Keratinocyte (primary cell): ENCODE results near the gene RAP2A. TPM values are rescaled to one million over a fixed set of nuclear protein-coding genes. Genes with fewer than 3 reads are reported as not detected.

Experiments
- DNase-seq: peaks from one replicate; pipeline ENCODE4 v3.0.0-alpha.2; 2011; ENCODE audit warnings: low read depth, missing footprints, low spot score
- FAIRE-seq: peaks from 2 replicates; lab custom pipeline; 2011; peaks lifted over from hg19 to GRCh38; lab: Jason Lieb, UNC
- H2AFZ ChIP-seq: 2 replicates; pipeline ENCODE4 v1.6.0; 2012; ENCODE audit warnings: low read length, control low read depth, inconsistent platforms; ENCODE audit not compliant: control insufficient read depth
- H3K27ac ChIP-seq: 2 replicates; pipeline ENCODE4 v1.5.1; 2011; ENCODE audit warnings: low read length; ENCODE audit not compliant: control insufficient read depth, insufficient read depth
- H3K27me3 ChIP-seq: 3 replicates; pipeline ENCODE4 v1.6.0; 2011; ENCODE audit warnings: low read length; ENCODE audit not compliant: control insufficient read depth, insufficient read depth; ENCODE audit errors: extremely low read depth
- H3K36me3 ChIP-seq, 2 experiments: 2 replicates in 1 of 2; 3 replicates in 1 of 2; pipeline ENCODE4 v1.5.1; 2011; ENCODE audit warnings: low read length in 2 of 2, mild to moderate bottlenecking in 1 of 2; ENCODE audit not compliant: control insufficient read depth in 2 of 2, insufficient read depth in 2 of 2; ENCODE audit errors: extremely low read depth in 1 of 2
- H3K4me1 ChIP-seq: 3 replicates; pipeline ENCODE4 v1.5.1; 2011; ENCODE audit warnings: low read length; ENCODE audit not compliant: control insufficient read depth, insufficient read depth; ENCODE audit errors: extremely low read depth
- H3K4me2 ChIP-seq: 3 replicates; pipeline ENCODE4 v1.6.0; 2011; ENCODE audit warnings: low read depth, low read length; ENCODE audit not compliant: control insufficient read depth, insufficient read depth; ENCODE audit errors: extremely low read depth
- H3K4me3 ChIP-seq, 3 experiments: fragments of 200-600 bp in 1 of 3; sonication (generic) in 1 of 3; 2 replicates in 2 of 3; 3 replicates in 1 of 3; pipeline ENCODE4 v1.5.1; 2011 to 2016; ENCODE audit warnings: low read length in 3 of 3, mild to moderate bottlenecking in 3 of 3, control low read depth in 2 of 3, inconsistent platforms in 1 of 3, low read depth in 1 of 3, mixed read lengths in 1 of 3, mixed run types in 1 of 3, moderate library complexity in 1 of 3; ENCODE audit not compliant: control insufficient read depth in 2 of 3, insufficient read depth in 2 of 3; ENCODE audit errors: extremely low read depth in 1 of 3
- H3K79me2 ChIP-seq: 2 replicates; pipeline ENCODE4 v1.6.0; 2012; ENCODE audit warnings: low read length; ENCODE audit not compliant: control insufficient read depth, insufficient read depth
- H3K9ac ChIP-seq: 3 replicates; pipeline ENCODE4 v1.6.0; 2011; ENCODE audit warnings: low read length; ENCODE audit not compliant: control insufficient read depth, insufficient read depth; ENCODE audit errors: extremely low read depth
- H3K9me1 ChIP-seq: 3 replicates; pipeline ENCODE4 v1.6.0; 2011; ENCODE audit warnings: low read length; ENCODE audit not compliant: control insufficient read depth, insufficient read depth; ENCODE audit errors: extremely low read depth
- H3K9me3 ChIP-seq: 2 replicates; pipeline ENCODE4 v1.5.1; 2012; ENCODE audit warnings: low read depth, low read length; ENCODE audit not compliant: control insufficient read depth
- H4K20me1 ChIP-seq: 3 replicates; pipeline ENCODE4 v1.6.0; 2011; ENCODE audit warnings: low read length; ENCODE audit not compliant: control insufficient read depth, insufficient read depth; ENCODE audit errors: extremely low read depth
- CTCF ChIP-seq, 3 experiments: IDR thresholded peaks in 1 of 3; conservative IDR thresholded peaks in 1 of 3; optimal IDR thresholded peaks in 1 of 3; 2 replicates in 2 of 3; 3 replicates in 1 of 3; pipeline versions ENCODE3 to v1.5.1; 2011; ENCODE audit warnings: low read length in 3 of 3, mild to moderate bottlenecking in 3 of 3, moderate library complexity in 2 of 3, control low read depth in 1 of 3, inconsistent platforms in 1 of 3; ENCODE audit not compliant: insufficient read depth in 2 of 3; ENCODE audit errors: extremely low read depth in 1 of 3
- EZH2 ChIP-seq: IDR thresholded peaks from one replicate; pipeline ENCODE4 v1.6.1; 2012; ENCODE audit warnings: inconsistent platforms, mild to moderate bottlenecking, low read length, moderate library complexity
- dilution Hi-C: fragments of 300-500 bp; cut with MboI; formaldehyde crosslinking; loops from one replicate; pipeline ENCODE4 v1.7.0; 2020; ENCODE audit warnings: low sequenced_read_pairs; ENCODE audit not compliant: extremely low pct_ligation_motif_present
- polyA plus RNA-seq, 5 experiments: library from polyadenylated mRNA; depleted of rRNA in 3 of 5; stranded (reverse) in 3 of 5; stranded (forward) in 1 of 5; unstranded in 1 of 5; fragments of >200 nt; gene quantifications; 1 replicate in 1 of 5; 2 replicates in 3 of 5; 3 replicates in 1 of 5; pipeline versions ENCODE4 v1.2.1 to v1.2.3, GENCODE V29; 2011 to 2012; ENCODE audit warnings: missing spikeins in 2 of 5, low read depth in 1 of 5, low replicate concordance in 1 of 5

RAP2A gene
- polyA plus RNA-seq, 1 donor (not counting 4 experiments of a cell fraction or from before 2014, with no cell fraction given), result 19.0 TPM

GRCh38 chr13:97505017-97505416 is 71.0 kb downstream of the RAP2A start:
- H2AFZ ChIP-seq, result no peak overlapping the region
- H3K79me2 ChIP-seq, result no peaks in the 10 kb centered on the region
- DNase-seq (no peak), FAIRE-seq (no peak)
- H4K20me1 ChIP-seq, result no peaks in the 10 kb centered on the region
- H3K9me3 ChIP-seq, result no peaks in the 10 kb centered on the region
- no peak overlapping the region for H3K9ac ChIP-seq
- H3K4me2 ChIP-seq, result no peak overlapping the region
- dilution Hi-C loops, result no loop called here
- H3K4me1 ChIP-seq, result no peaks in the 10 kb centered on the region
- no peak overlapping the region for H3K4me3 ChIP-seq
- no peaks in the 10 kb centered on the region for H3K9me1 ChIP-seq
- no peaks in the 10 kb centered on the region for H3K27me3 ChIP-seq
- H3K27ac ChIP-seq, result no peak overlapping the region
- TF ChIP-seq EZH2 (no peak), CTCF (optimal IDR thresholded peaks at IDR 0.05 in 1 of 3, IDR thresholded peaks at IDR 0.05 in 1 of 3, conservative IDR thresholded peaks at IDR 0.05 in 1 of 3; ENCODE audit: extremely low read depth in 1 of 3, insufficient read depth in 2 of 3, low read length in 3 of 3) (no peak)
- no peaks in the 10 kb centered on the region for H3K36me3 ChIP-seq

GRCh38 chr13:97506511-97506910 is 72.5 kb downstream of the RAP2A start:
- H3K4me2 ChIP-seq, result no peak overlapping the region
- no peaks in the 10 kb centered on the region for H3K27me3 ChIP-seq
- H3K79me2 ChIP-seq, result no peaks in the 10 kb centered on the region
- no peak overlapping the region for H3K9ac ChIP-seq
- H3K4me3 ChIP-seq, result no peak overlapping the region
- H3K9me1 ChIP-seq, result no peaks in the 10 kb centered on the region
- no peak overlapping the region for H2AFZ ChIP-seq
- no peak for DNase-seq
- no peak overlapping the region for H3K27ac ChIP-seq
- H4K20me1 ChIP-seq, result no peaks in the 10 kb centered on the region
- TF ChIP-seq EZH2 (no peak), CTCF (optimal IDR thresholded peaks at IDR 0.05 in 1 of 3, IDR thresholded peaks at IDR 0.05 in 1 of 3, conservative IDR thresholded peaks at IDR 0.05 in 1 of 3; ENCODE audit: extremely low read depth in 1 of 3, insufficient read depth in 2 of 3, low read length in 3 of 3) (no peak)
- no peaks in the 10 kb centered on the region for H3K4me1 ChIP-seq
- H3K9me3 ChIP-seq, result no peaks in the 10 kb centered on the region
- no peak for FAIRE-seq
- H3K36me3 ChIP-seq, result no peaks in the 10 kb centered on the region
- dilution Hi-C loops, result no loop called here
